Right atrium auricular region (tissue), 2 donors: ENCODE measurements around the gene TECPR1. TPM values are rescaled to one million over a fixed set of nuclear protein-coding genes. Genes with fewer than 3 reads are reported as not detected.

Experiments
- DNase-seq: peaks from one replicate; pipeline ENCODE4 v3.0.0-alpha.2; 2019; ENCODE audit warnings: low spot score
- H3K27ac ChIP-seq, 2 donors: fragments of 200-600 bp; sonication (generic); 1 replicate in 1 of 2; 2 replicates in 1 of 2; pipeline ENCODE4 v1.5.1; 2016 to 2019
- H3K27me3 ChIP-seq, 2 donors: fragments of 200-600 bp; sonication (generic); one replicate each; pipeline versions ENCODE4 v1.5.1 to v1.6.0; 2017 to 2019
- H3K36me3 ChIP-seq: fragments of 200-600 bp; sonication (generic); one replicate; pipeline ENCODE4 v1.5.1; 2016
- H3K4me1 ChIP-seq, 2 donors: fragments of 200-600 bp; sonication (generic); one replicate each; pipeline versions ENCODE4 v1.5.1 to v1.6.0; 2017 to 2019
- H3K4me3 ChIP-seq, 2 donors: fragments of 200-600 bp; sonication (generic); 1 replicate in 1 of 2; 2 replicates in 1 of 2; pipeline ENCODE4 v1.5.1; 2017 to 2019; ENCODE audit warnings: mild to moderate bottlenecking in 1 of 2, moderate library complexity in 1 of 2
- H3K9me3 ChIP-seq, 2 donors: fragments of 200-600 bp; sonication (generic); one replicate each; pipeline ENCODE4 v1.5.1; 2019
- CTCF ChIP-seq, 2 donors: fragments of 200-600 bp; sonication (generic); IDR thresholded peaks; one replicate each; pipeline ENCODE4 v1.5.1; 2019; ENCODE audit warnings: antibody characterized with exemption in 2 of 2
- total RNA-seq, 2 donors: library from RNA; depleted of rRNA; stranded (reverse); fragments of >200 nt; gene quantifications; one replicate each; pipeline ENCODE4 v1.1.0, GENCODE V29; 2016

The TECPR1 gene
- 10 to 100 TPM; 11.5 to 13.9 TPM for total RNA-seq

- H3K27ac ChIP-seq = peak within 1 kb of the TSS; percentile 75 to 84
These were observed at the start of gene TECPR1 for GRCh38 chr7:98251601-98252424. TECPR1 (minus strand) TSS chr7:98252232; CDS start chr7:98246146, 6,086 bp downstream.

GRCh38 chr7:98300595-98301372 lies 48.8 kb upstream of the TECPR1 start:
- Histone ChIP-seq H3K27ac (no peak overlapping the region), H3K4me1 (peaks cover 0 to under 1% of the 10 kb centered on the region in 2 donors)

More at GRCh38 chr7:98251601-98252424, at the start of gene TECPR1:
- Histone ChIP-seq H3K9me3 (no peaks in the 10 kb centered on the region), H3K4me3 (peak within 1 kb of the TSS; percentile 73 to 85), H3K4me1 (peaks cover 0 to 36% of the 10 kb centered on the region in 2 donors), H3K27me3 (no peaks in the 10 kb centered on the region), H3K36me3 (no peaks in the 10 kb centered on the region)
- DNase-seq = peak; percentile 96
- TF ChIP-seq CTCF (IDR thresholded peaks at IDR 0.05) = no peak

GRCh38 chr7:98297626-98298286 lies 45.7 kb upstream of the TECPR1 start:
- no peak for DNase-seq
- H3K27ac ChIP-seq = no peak overlapping the region
- H3K4me3 ChIP-seq = no peak overlapping the region
- no peak for TF ChIP-seq CTCF (IDR thresholded peaks at IDR 0.05)
- peaks cover 0 to 11% of the 10 kb centered on the region in 2 donors for H3K4me1 ChIP-seq
- H3K36me3 ChIP-seq = peaks cover 27% of the 10 kb centered on the region
- H3K9me3 ChIP-seq = no peaks in the 10 kb centered on the region
- no peaks in the 10 kb centered on the region for H3K27me3 ChIP-seq

More at GRCh38 chr7:98300595-98301372, 48.8 kb upstream of the TECPR1 start:
- H3K27me3 ChIP-seq = no peaks in the 10 kb centered on the region
- no peak for DNase-seq
- no peak overlapping the region for H3K4me3 ChIP-seq
- H3K36me3 ChIP-seq = no peaks in the 10 kb centered on the region
- H3K9me3 ChIP-seq = no peaks in the 10 kb centered on the region
- no peak for TF ChIP-seq CTCF (IDR thresholded peaks at IDR 0.05)

- H3K27me3 ChIP-seq = no peaks in the 10 kb centered on the region
- peaks cover 36% of the 10 kb centered on the region for H3K36me3 ChIP-seq
These were observed 44.8 kb upstream of the TECPR1 start for GRCh38 chr7:98296833-98297232.

More at GRCh38 chr7:98296833-98297232, 44.8 kb upstream of the TECPR1 start:
- H3K27ac ChIP-seq = no peak overlapping the region
- peaks cover 0 to 11% of the 10 kb centered on the region in 2 donors for H3K4me1 ChIP-seq
- H3K9me3 ChIP-seq = no peaks in the 10 kb centered on the region
- no peak overlapping the region for H3K4me3 ChIP-seq
- DNase-seq = no peak
- no peak for TF ChIP-seq CTCF (IDR thresholded peaks at IDR 0.05)
